NCI-H345 treated with DMSO at 0.1 percent for 48 hours (cell line): Measurements from ENCODE around the gene PLXNA4.
A peak's percentile ranks its signal among the peaks of the same experiment; 100 is the strongest.

Experiments used
- DNase-seq: peaks from one replicate; lab custom pipeline; 2025; ENCODE audit not compliant: unreplicated experiment; lab: John Stamatoyannopoulos, UW

The PLXNA4 gene

DNA sequence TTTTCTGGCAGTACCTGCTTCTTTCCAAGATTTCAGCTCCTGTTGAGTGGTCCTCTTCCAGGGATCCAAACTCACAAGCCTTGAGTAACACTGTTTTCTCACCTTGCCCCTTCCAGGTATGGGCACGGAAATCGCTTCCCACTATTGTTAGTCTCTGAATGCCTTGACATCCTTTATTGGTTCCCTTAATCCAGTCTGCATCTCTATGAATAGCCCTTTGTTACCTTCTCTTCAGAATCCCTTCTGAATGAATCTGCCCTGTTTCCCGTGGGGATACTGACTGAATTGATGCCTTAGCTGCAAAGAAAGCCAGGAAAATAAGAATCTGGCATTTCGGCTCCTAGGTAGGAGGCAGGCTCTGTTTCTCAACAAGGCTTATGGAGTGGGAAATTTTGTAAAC is 467.7 kb downstream of the PLXNA4 start:
- DNase-seq: no peak

DNA sequence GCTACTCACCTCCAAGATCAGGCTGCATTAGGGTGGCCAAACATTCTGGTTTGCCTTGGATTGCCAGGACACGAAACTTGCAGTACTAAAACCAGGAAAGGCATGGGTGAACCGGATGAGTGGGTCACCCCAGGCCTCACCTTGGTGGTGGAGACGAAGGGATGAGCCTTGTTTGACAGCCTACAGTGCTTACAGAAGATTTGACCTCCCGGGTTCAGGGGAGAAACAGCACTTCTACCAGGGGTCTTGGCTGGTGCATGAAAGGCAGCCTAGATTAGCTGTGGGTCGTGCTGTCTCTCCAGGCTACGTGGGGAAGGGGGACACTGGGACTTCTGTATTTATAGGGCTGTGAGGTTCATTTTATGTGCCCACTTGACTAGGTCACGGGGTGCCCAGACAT is 469.8 kb downstream of the PLXNA4 start:
- no peak for DNase-seq

DNA sequence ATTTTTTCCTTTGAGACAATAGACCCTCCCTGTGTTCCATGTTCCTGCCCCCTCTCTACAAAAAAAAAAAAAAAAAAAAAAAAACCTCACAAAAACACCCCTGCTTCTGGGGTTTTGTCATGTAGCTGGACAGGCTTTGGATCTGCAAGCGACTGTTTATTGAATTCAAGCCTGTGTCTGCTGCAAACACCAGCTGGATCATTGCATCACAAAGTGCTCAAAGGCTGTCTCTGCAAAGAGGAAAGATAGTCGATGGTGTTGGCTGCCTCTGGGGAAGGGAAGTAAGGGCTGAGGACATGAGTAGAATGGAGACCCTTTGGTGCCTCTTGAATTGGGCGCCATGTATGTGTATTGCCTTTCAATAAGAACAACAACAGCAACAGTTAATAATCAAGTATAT is 471.2 kb downstream of the PLXNA4 start:
- no peak for DNase-seq

DNA sequence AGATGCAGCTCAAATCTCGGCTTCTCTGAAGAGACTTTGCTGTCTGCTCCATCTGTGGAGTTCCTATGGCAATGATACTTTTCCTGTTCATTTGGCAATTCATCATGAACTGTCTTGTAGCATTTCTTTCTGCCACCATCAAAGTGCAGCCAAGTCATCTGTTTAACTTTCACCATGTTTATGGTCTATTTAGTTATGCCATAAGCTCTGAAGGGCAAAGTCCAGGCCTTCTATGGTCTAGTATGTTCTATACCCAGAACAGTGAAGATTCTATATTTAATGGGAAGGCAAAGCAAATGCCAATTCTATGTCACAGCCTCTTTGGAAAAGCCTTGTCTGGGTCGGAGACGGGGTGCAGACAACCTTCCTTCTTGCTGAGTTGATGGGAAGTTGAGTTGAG is 472.6 kb downstream of the PLXNA4 start:
- no peak for DNase-seq

DNA sequence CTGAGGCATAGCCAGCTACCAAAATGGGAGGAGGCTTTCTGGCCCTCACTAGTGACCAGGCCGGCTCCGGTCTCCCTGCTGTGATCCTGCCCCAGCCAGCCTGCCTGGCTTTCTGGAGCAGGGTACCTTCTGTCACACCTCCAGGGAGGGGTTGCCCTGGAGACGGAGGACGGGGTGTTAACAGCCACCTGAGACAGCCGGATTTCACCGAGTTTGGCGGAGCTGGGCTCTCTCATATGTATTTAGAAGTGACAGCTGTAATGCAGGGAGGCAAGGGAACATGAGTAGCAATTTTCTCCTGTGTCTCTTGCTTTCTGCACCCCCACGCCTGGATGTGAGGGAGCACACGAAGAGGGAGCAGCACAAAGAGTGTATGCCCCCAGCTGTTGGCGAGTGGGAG is 473.3 kb downstream of the PLXNA4 start:
- no peak for DNase-seq

DNA sequence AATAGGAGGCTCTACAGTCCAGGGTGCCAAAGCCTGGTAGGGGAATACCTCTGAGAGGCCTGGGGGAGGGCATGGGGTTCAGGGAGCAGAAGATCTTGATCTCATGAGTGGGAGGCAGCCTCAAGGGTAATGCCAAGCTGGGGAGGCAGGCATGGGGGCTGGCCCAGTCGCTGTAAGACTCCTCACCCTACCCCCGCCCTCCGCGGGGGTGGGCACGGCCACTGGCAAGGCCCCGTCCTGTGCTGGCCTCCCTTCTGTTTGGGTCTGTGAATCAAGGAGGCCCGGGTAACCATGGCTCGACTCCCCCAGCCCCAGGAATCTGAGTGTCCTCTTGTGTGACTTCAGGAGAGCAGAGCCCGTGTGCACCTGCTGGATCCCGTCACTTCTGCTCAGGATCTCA is 473.9 kb downstream of the PLXNA4 start:
- no peak for DNase-seq

DNA sequence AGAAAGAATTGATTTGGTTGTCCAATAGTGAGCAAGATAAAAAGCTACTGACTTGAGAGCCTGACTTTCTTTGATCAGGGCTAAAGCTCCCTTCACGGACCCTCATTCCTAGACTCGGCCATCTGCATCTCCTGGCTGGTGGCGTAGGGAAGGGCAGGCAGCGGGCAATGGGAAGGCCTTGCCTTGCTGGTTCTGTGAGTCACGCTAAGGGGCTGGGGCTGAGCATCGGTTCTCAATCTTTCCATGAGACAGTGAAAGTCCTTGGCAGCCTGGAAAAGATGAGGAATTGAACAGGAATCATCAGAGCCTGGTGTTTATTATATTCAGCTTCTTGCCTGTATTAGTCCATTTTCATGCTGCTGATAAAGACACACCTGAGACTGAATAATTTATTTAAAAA is 475.3 kb downstream of the PLXNA4 start:
- DNase-seq: no peak

DNA sequence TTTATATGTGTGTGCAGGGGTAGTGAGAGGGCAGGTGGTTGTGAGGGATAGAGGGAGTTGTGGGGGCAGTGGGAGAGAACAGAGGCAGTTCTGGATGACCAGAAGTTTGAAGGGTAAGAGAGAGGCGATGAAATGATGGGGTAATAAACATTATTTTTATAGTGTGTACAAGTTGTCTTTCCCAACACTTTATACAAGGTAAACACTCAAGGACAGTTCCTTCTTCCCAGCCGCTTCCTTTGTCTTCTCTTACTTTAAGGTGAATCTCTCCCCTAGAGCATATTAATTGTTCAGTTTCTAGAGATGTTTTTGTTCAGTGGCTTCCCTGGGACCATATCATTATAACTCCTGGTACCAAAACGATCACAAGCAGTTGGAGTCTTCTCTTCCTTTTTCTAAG is 475.8 kb downstream of the PLXNA4 start:
- DNase-seq: no peak

DNA sequence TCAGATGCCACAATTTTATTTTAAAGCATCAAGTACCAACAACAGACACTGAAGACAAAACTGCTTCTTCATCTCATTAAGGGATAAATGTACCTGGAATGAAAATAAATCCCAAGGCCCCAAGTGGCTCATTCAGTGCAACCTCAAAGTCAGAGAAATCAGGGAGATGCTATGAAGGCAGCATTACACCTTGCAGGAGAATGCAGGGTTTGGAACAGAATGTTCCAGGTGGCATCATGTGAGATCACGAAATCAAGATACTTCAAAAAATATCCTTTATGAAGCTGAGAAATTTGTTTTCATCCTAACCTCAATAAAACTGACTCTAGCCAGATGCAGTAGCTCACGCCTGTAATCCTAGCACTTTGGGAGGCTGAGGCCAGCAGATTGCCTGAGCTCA is 477.1 kb downstream of the PLXNA4 start:
- no peak for DNase-seq

DNA sequence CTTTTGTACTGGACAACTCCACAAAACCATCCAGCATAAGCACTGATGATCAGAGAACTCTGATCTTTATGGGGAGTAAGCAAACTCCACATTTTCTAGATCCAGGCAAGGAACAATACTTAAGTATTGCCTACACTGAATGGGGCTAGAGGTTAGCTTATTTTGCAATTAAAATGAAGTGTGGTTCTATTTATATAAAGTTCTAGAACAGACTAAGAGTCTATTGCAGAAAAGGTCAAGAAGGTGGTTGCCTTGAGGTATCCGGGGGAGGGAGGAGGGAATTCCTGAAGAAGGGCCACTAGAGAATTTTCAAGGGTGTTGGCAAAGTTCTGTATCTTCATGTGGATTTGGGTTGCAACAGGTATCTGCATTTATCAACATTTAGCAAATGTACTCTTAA is 477.9 kb downstream of the PLXNA4 start:
- DNase-seq: no peak

DNA sequence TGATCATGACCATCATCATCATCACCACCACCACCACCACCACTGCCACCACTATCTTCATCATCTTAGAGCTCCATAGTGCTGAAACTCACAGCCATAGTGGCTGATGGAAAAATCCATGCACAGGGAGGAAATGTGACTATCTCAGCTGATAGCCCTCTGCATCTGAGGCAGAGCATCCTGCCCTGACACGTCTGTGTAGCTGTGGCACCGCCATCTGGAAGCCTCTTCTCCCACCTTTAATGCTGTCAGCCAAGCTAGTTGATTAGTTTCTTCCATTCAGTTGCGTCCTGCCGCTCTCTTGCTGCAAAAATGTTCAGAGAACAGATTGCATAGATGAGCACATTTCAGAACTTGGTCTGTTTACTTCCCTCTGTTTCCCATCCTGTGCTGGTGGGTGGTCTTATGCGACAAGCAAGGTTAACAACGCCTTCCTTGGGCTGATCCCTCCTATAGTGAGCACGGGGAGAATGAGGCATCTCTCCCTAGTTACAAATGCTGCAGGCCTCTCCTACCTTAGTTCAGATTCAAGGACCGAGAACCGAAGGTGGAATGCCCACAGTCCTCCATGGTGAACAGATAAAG is 478.6 kb downstream of the PLXNA4 start:
- no peak for DNase-seq

DNA sequence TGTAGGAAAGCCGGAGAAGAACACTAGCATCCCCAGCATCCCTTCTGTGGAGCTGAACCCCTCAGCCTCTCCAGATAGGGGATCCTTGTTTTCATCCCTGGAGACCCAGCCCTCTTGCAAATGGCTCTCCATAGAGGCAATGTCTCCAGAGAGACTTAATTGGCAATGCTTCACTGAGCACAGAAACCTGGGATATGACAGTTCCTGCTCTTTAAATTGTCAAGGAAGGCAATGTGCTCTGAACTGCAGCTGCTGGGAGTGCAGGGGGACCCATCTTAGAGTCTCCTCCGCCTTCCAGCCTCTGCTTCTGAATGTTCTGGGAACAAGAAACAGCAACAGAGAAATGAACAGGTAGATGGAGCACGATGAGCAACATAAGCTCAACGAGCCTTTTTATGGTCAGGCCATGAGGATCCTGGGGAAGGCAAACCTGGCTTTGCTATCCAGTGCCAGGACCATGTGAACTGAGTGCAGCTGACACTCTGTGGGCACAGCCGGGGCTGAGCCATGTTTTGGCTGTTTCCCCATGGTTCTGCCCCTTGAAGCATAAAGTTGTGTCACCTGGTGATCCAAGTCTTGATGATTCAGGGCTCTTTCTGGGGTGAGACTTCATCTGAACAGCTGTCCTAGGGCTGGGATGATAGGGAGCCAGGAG is 481.0 kb downstream of the PLXNA4 start:
- DNase-seq: no peak

DNA sequence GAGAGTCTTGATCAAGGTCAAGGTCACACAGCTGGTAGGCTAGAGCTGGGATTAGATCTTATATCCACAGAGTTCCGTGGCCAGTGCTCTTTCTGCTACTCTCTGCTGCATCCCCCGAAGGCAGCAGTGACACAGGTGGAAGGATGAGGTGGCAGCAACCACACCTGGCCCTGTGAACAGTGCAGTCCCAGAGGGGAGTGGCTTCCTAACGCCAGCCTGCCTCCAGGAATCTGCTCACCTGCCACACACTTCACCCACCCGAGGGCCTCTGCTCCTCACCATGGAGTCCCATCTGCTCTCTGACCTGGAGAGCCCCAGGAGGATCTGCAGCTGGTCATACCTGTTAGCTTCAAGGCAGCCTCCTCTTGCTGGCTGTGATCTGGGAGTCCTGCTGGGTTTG is 484.2 kb downstream of the PLXNA4 start:
- DNase-seq: peak; percentile 72

DNA sequence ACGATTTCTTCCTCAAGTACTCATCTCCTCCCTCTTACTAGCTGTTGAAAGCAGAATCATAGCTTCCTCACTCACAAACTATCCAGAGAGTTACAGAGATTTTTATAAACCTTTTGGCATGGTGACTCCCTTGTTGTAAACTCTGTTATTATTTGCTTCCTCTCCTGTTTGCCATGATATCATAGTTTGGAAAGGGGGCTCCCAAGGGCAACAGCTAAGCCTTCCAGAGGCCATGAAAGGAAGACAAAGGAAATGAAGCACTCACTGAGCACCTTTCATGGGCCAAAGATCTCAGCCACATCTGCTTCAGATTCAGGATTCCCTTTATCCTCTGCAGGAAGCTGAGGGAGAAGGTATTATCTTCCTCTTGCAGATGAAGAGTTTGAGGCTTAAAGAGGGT is 484.6 kb downstream of the PLXNA4 start:
- no peak for DNase-seq

DNA sequence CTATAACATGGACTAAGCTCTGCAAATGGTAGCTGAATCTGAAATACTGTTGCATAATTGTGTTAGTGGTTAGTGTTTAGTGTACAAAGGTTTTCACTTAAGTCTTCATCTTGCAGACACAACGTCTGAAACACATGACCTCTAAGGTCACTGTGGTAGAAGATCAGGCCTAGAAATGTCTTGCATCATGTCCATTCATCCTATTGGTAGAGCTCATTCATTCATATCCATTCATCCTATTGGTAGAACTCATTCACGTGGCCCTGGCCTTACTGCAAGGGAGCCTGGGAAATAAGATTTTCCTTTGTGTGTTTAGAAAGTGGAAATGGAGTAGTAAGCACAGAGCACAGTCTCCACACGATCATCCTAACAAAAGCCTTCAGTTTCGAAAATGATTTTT is 485.8 kb downstream of the PLXNA4 start:
- no peak for DNase-seq

DNA sequence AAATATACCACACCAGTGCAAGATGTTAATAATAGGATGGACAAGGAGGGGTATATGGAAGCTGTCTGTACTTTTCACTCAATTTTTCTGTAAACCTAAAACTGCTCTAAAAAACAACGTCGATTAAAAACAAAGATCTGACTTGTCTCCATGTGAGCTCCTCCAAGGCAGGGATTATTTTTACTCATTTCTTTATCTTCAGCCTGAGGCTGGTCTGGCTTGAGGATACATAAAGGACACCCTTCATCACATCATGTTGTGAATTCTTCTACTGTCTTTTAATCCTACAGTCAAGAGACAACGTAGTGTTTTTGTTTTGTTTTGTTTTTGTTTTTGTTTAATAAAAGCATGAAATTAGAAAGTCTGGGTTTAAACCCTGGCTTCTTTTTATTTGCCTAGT is 486.9 kb downstream of the PLXNA4 start:
- no peak for DNase-seq

DNA sequence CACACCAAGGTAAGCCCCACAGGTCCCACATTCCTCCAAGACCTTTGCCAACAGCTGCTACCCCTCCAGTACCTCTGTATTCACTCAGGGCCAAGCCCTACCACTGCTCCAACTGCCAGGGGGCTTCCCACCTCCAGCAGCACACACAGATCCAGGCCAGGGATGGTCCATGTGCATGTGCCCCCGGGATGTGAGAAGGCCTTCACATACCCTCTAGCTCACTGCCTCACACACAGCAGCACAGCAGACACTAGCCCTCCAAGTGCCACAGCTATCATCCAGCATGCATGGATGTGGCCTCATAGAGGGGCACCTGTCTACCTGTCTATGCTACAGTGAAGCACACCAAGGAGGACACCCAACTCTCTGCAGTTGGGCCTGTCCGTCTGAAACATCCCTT is 488.8 kb downstream of the PLXNA4 start:
- DNase-seq: no peak

DNA sequence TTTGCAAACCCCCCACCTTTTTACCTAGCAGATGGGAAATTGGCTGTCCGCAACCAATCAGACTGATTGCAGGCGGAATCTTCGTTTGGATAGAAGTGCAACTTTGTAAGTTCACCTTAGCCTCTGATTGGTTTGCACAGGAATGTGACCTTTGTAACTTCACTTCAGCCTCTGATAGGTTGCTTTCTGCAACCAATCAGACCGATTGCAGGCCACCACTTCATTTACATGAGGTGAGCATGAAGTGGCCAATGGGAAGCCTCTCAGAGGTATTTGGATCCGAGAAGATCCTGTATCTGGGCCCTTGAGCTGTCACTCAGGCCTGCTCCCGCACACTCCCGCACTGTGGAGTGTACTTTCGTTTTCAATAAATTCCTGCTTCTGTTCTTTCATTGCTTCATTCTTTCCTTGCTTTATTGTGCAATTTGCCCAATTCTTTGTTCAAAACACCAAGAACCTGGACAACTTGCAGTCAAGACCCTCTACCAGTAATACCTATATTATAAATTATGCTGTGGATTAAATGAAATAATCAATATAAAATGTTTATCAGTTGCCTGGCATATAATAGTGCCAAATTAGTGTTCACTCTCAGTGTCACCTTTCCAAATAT is 491.4 kb downstream of the PLXNA4 start:
- no peak for DNase-seq

DNA sequence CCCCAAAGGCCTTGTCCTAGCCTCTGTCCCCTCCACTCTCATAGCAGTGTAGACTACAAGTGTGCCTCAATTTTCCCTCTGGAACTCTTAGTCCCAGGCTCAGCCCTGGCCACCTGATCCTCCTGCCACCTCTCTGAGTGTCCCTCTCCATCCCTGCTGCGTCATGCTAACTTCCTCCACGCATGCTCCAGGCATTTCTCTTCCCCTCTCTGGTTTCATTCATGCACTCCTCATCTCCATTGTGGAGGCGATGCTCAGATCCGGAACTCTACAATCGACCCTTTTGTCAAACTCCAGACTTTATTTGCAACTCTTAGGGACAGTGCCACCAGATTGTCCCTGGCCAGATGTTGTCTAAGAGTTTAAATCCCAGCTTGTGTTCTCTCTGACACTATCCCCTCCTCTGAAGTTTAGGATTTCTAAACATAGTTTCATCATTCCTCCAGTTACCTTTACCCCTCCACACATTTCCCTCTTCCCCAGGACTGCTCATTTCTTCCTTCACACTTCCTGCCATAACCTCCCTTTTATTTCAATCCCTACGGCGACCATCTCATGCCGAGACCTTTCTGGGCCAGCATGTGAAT is 492.6 kb downstream of the PLXNA4 start:
- DNase-seq: no peak

DNA sequence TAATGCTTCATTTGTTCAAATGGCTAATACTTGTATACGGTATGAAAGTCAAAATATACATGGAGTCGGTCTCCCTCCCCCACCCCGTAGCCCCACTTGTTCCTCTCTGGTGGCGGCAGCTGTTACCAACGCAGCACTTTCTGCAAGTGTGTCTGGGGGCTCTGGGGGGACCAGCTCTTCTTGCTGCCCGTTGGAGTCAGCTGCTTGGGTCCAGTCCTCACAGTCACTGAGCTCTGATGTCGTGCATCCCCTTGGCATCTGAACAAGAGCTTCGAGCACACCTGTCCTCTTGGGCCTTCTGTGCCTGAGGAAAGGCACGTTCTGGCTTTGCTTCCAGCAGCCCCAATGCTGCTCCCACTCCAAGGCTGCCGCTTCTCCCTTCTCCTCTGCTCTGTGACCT is 493.1 kb downstream of the PLXNA4 start:
- no peak for DNase-seq

DNA sequence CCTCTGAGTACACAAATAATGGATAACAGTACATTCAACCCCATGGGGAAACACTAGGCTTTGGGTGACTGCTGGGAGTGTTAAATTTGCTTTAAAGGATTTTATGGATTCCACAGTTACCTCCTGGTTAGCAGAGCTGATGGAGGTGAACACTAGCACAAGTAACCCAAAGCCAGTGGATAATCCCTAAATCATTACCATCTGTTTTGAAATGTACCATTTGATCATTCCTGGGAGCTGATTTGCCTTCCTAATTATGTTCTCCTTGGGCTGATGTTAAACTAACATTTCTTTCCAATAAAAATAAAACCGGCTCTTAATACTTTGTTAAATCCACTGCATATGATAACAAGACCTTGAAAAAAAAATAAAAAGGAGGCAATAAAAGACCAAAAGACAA is 493.9 kb downstream of the PLXNA4 start:
- no peak for DNase-seq

DNA sequence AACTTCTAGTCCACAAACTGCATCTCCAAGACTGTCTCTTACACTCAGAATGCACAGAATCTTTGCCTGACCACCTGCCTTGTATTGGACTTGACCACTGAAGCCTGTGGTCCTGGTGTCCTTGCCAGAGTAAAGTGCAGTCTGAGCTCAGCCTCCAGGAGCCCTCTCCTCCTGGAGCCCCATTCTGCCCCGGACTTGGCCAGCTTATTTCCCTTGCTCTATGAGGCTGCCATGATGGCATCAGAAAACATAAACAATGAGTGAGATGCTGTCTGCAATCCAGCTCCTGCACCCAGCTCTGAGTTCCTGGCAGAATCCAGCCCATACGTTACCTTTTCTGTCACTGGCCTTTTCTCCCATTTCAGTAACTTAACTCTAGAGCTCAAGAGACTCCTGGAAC is 494.6 kb downstream of the PLXNA4 start:
- no peak for DNase-seq
